HUES6 (cell line): Measurements from ENCODE around the gene PRSS21.

Experiments
- H3K27ac ChIP-seq: 2 replicates; pipeline ENCODE4 v1.7.0; 2013; ENCODE audit warnings: low read depth, mild to moderate bottlenecking, low read length, inconsistent platforms
- H3K27me3 ChIP-seq: 2 replicates; pipeline ENCODE4 v1.6.1; 2013; ENCODE audit warnings: low read length; ENCODE audit not compliant: control insufficient read depth, insufficient read depth
- H3K36me3 ChIP-seq: 2 replicates; pipeline ENCODE4 v1.6.1; 2013; ENCODE audit warnings: low read length; ENCODE audit not compliant: control insufficient read depth, insufficient read depth
- H3K4me1 ChIP-seq: 2 replicates; pipeline ENCODE4 v1.6.1; 2013; ENCODE audit warnings: low read length; ENCODE audit not compliant: control insufficient read depth, insufficient read depth
- H3K4me3 ChIP-seq: 2 replicates; pipeline ENCODE4 v1.5.1; 2013; ENCODE audit warnings: low read depth, low read length
- H3K9ac ChIP-seq: one replicate; pipeline ENCODE4 v1.6.1; 2013; ENCODE audit warnings: mild to moderate bottlenecking, low read length
- H3K9me3 ChIP-seq: 2 replicates; pipeline ENCODE4 v1.6.1; 2013; ENCODE audit warnings: low read depth, low read length; ENCODE audit not compliant: control insufficient read depth, insufficient read depth

Gene PRSS21

GRCh38 chr16:2860826-2861567 is 44.0 kb downstream of the PRSS21 start:
- peaks cover 20% of the 10 kb centered on the region for H3K9me3 ChIP-seq
- no peak overlapping the region for H3K9ac ChIP-seq
- no peaks in the 10 kb centered on the region; the same call in 1 of the 2 replicates for H3K4me1 ChIP-seq
- no peak overlapping the region for H3K4me3 ChIP-seq
- peaks cover 50% of the 10 kb centered on the region for H3K27me3 ChIP-seq
- H3K36me3 ChIP-seq = no peaks in the 10 kb centered on the region
- no peak overlapping the region for H3K27ac ChIP-seq

- Histone ChIP-seq H3K9ac (no peak overlapping the region), H3K36me3 (no peaks in the 10 kb centered on the region), H3K27ac (no peak overlapping the region), H3K27me3 (peaks cover 43% of the 10 kb centered on the region), H3K4me3 (no peak overlapping the region), H3K4me1 (0 out of 2 replicates have a peak, but pooled peaks cover 4% of the 10 kb centered on the region), H3K9me3 (peaks cover 8% of the 10 kb centered on the region)
Observed at GRCh38 chr16:2865651-2866050, 48.6 kb downstream of the PRSS21 start.

GRCh38 chr16:2866431-2866830 is 49.4 kb downstream of the PRSS21 start:
- Histone ChIP-seq H3K36me3 (no peaks in the 10 kb centered on the region), H3K9ac (no peak overlapping the region), H3K27me3 (peaks cover 47% of the 10 kb centered on the region), H3K9me3 (peaks cover 2% of the 10 kb centered on the region; the same call in 1 of the 2 replicates), H3K27ac (no peak overlapping the region), H3K4me3 (no peak overlapping the region), H3K4me1 (0 out of 2 replicates have a peak, but pooled peaks cover 4% of the 10 kb centered on the region)

GRCh38 chr16:2867661-2867986 is 50.6 kb downstream of the PRSS21 start:
- H3K9me3 ChIP-seq = no peaks in the 10 kb centered on the region
- peak overlapping the region; percentile 70 for H3K4me3 ChIP-seq
- peak overlapping the region; percentile 74; the same call in 1 of the 2 replicates for H3K27ac ChIP-seq
- peak overlapping the region; percentile 77 for H3K9ac ChIP-seq
- H3K4me1 ChIP-seq = 0 out of 2 replicates have a peak, but pooled peaks cover 4% of the 10 kb centered on the region
- H3K36me3 ChIP-seq = no peaks in the 10 kb centered on the region
- H3K27me3 ChIP-seq = peaks cover 47% of the 10 kb centered on the region

- Histone ChIP-seq H3K4me3 (peak overlapping the region; percentile 70), H3K27ac (peak overlapping the region; percentile 74), H3K27me3 (peaks cover 47% of the 10 kb centered on the region), H3K36me3 (no peaks in the 10 kb centered on the region), H3K4me1 (0 out of 2 replicates have a peak, but pooled peaks cover 4% of the 10 kb centered on the region), H3K9me3 (no peaks in the 10 kb centered on the region), H3K9ac (peak overlapping the region; percentile 77)
Observed at GRCh38 chr16:2867987-2868789, 51.2 kb downstream of the PRSS21 start.
